ENCODE results near the gene TADA2B.

GRCh38 chr4:7060346-7061150, 17.4 kb downstream of the TADA2B start:
- TF ChIP-seq POLR2A (IDR thresholded peaks at IDR 0.05) (no peak), CTCF (IDR thresholded peaks at IDR 0.05) (no peak)
